HEK293 (cell line): ENCODE data around the gene DMAC2.

Experiments used
- GLI2 ChIP-seq: fragments of 450-650 bp; formaldehyde crosslinking; IDR thresholded peaks from 2 replicates; pipeline ENCODE4; 2017; ENCODE audit warnings: missing biosample characterization, missing genetic modification characterization, low read depth, borderline replicate concordance
- OSR2 ChIP-seq: fragments of 450-650 bp; formaldehyde crosslinking; IDR thresholded peaks from 2 replicates; pipeline ENCODE4 v1.5.1; 2016; ENCODE audit warnings: missing biosample characterization, missing genetic modification characterization
- PRDM1 ChIP-seq: fragments of 450-650 bp; formaldehyde crosslinking; IDR thresholded peaks from 2 replicates; pipeline ENCODE4; 2016; ENCODE audit warnings: missing biosample characterization, missing genetic modification characterization
- TCF7L2 ChIP-seq: IDR thresholded peaks from 2 replicates; pipeline ENCODE4 v1.6.1; 2011; ENCODE audit warnings: low read depth, mild to moderate bottlenecking, inconsistent platforms, low read length, moderate library complexity, borderline replicate concordance
- ZBTB20 ChIP-seq: fragments of 450-650 bp; formaldehyde crosslinking; IDR thresholded peaks from 2 replicates; pipeline ENCODE4 v1.5.1; 2016; ENCODE audit warnings: missing biosample characterization, missing genetic modification characterization
- ZBTB7A ChIP-seq: fragments of 450-650 bp; formaldehyde crosslinking; IDR thresholded peaks from 2 replicates; pipeline ENCODE4 v1.5.1; 2016; ENCODE audit warnings: low read depth, missing biosample characterization, missing genetic modification characterization
- ZFHX2 ChIP-seq: fragments of 450-650 bp; formaldehyde crosslinking; conservative IDR thresholded peaks from 2 replicates; pipeline ENCODE4 v1.5.1; 2016; ENCODE audit warnings: missing biosample characterization, missing genetic modification characterization
- ZFP37 ChIP-seq: fragments of 450-650 bp; formaldehyde crosslinking; IDR thresholded peaks from 2 replicates; pipeline ENCODE4 v1.5.1; 2016; ENCODE audit warnings: missing biosample characterization, missing genetic modification characterization
- ZIC2 ChIP-seq: fragments of 450-650 bp; formaldehyde crosslinking; IDR thresholded peaks from 2 replicates; pipeline ENCODE4 v1.5.1; 2016; ENCODE audit warnings: missing biosample characterization, missing genetic modification characterization
- ZNF10 ChIP-seq: fragments of 450-650 bp; formaldehyde crosslinking; IDR thresholded peaks from 2 replicates; pipeline ENCODE4 v1.5.1; 2017; ENCODE audit warnings: missing biosample characterization, missing genetic modification characterization
- ZNF121 ChIP-seq: fragments of 450-650 bp; formaldehyde crosslinking; IDR thresholded peaks from 2 replicates; pipeline ENCODE4 v1.5.1; 2016; ENCODE audit warnings: missing biosample characterization, missing genetic modification characterization
- ZNF138 ChIP-seq: fragments of 450-650 bp; formaldehyde crosslinking; IDR thresholded peaks from 2 replicates; pipeline ENCODE4 v1.5.1; 2016; ENCODE audit warnings: missing biosample characterization, missing genetic modification characterization, borderline replicate concordance
- ZNF140 ChIP-seq: fragments of 450-650 bp; formaldehyde crosslinking; IDR thresholded peaks from 2 replicates; pipeline ENCODE4 v1.5.1; 2016; ENCODE audit warnings: missing biosample characterization, missing genetic modification characterization
- ZNF16 ChIP-seq: fragments of 450-650 bp; formaldehyde crosslinking; IDR thresholded peaks from 2 replicates; pipeline ENCODE4 v1.5.1; 2016; ENCODE audit warnings: low read depth, missing biosample characterization, missing genetic modification characterization
- ZNF175 ChIP-seq: fragments of 450-650 bp; formaldehyde crosslinking; IDR thresholded peaks from 2 replicates; pipeline ENCODE4 v1.5.1; 2016; ENCODE audit warnings: missing biosample characterization, missing genetic modification characterization
- ZNF184 ChIP-seq: fragments of 450-650 bp; IDR thresholded peaks from 2 replicates; pipeline ENCODE4 v1.5.1; 2018; ENCODE audit warnings: missing biosample characterization, mild to moderate bottlenecking, missing genetic modification characterization
- ZNF202 ChIP-seq: fragments of 450-650 bp; formaldehyde crosslinking; IDR thresholded peaks from 2 replicates; pipeline ENCODE4 v1.5.1; 2016; ENCODE audit warnings: missing biosample characterization, missing genetic modification characterization, borderline replicate concordance
- ZNF274 ChIP-seq, 2 experiments: fragments of 200-500 bp in 1 of 2; fragments of 450-650 bp in 1 of 2; sonication (Bioruptor generic) in 1 of 2; formaldehyde crosslinking in 1 of 2; IDR thresholded peaks; 2 replicates each; pipeline versions ENCODE4 v1.5.1 to v1.6.1; 2014 to 2016; ENCODE audit warnings: borderline replicate concordance in 1 of 2, inconsistent platforms in 1 of 2, low read length in 1 of 2, missing biosample characterization in 1 of 2, missing genetic modification characterization in 1 of 2
- ZNF302 ChIP-seq: fragments of 450-650 bp; formaldehyde crosslinking; IDR thresholded peaks from 2 replicates; pipeline ENCODE4 v1.5.1; 2016; ENCODE audit warnings: missing biosample characterization, missing genetic modification characterization, low read depth
- ZNF311 ChIP-seq: fragments of 450-650 bp; formaldehyde crosslinking; IDR thresholded peaks from 2 replicates; pipeline ENCODE4 v1.5.1; 2017; ENCODE audit warnings: missing biosample characterization, missing genetic modification characterization, borderline replicate concordance
- ZNF324 ChIP-seq: fragments of 450-650 bp; formaldehyde crosslinking; IDR thresholded peaks from 2 replicates; pipeline ENCODE4 v1.5.1; 2016; ENCODE audit warnings: missing biosample characterization, missing genetic modification characterization
- ZNF350 ChIP-seq: fragments of 450-650 bp; formaldehyde crosslinking; IDR thresholded peaks from 2 replicates; pipeline ENCODE4 v1.5.0; 2017; ENCODE audit warnings: missing biosample characterization, mild to moderate bottlenecking, missing genetic modification characterization
- ZNF394 ChIP-seq: fragments of 450-650 bp; formaldehyde crosslinking; IDR thresholded peaks from 2 replicates; pipeline ENCODE4 v1.5.1; 2016; ENCODE audit warnings: missing biosample characterization, missing genetic modification characterization, mild to moderate bottlenecking, moderate library complexity, borderline replicate concordance
- ZNF416 ChIP-seq: fragments of 450-650 bp; formaldehyde crosslinking; IDR thresholded peaks from 2 replicates; pipeline ENCODE4 v1.5.1; 2016; ENCODE audit warnings: missing biosample characterization, missing genetic modification characterization
- ZNF555 ChIP-seq: fragments of 450-650 bp; formaldehyde crosslinking; conservative IDR thresholded peaks from 2 replicates; pipeline ENCODE4 v1.5.1; 2017; ENCODE audit warnings: missing biosample characterization, mild to moderate bottlenecking, missing genetic modification characterization, inconsistent platforms
- ZNF571 ChIP-seq: fragments of 450-650 bp; formaldehyde crosslinking; IDR thresholded peaks from 2 replicates; pipeline ENCODE4 v1.5.0; 2017; ENCODE audit warnings: missing biosample characterization, missing genetic modification characterization
- ZNF654 ChIP-seq: fragments of 450-650 bp; formaldehyde crosslinking; IDR thresholded peaks from 2 replicates; pipeline ENCODE4 v1.5.1; 2016; ENCODE audit warnings: low read depth, missing biosample characterization, missing genetic modification characterization
- ZNF660 ChIP-seq: fragments of 450-650 bp; IDR thresholded peaks from 2 replicates; pipeline ENCODE4 v1.5.1; 2018; ENCODE audit warnings: missing biosample characterization, mild to moderate bottlenecking, missing genetic modification characterization
- ZNF677 ChIP-seq: fragments of 450-650 bp; IDR thresholded peaks from 2 replicates; pipeline ENCODE4 v1.5.0; 2018; ENCODE audit warnings: missing biosample characterization, mild to moderate bottlenecking, missing genetic modification characterization, moderate library complexity
- ZNF785 ChIP-seq: fragments of 450-650 bp; formaldehyde crosslinking; IDR thresholded peaks from 2 replicates; pipeline ENCODE4 v1.5.1; 2016; ENCODE audit warnings: missing biosample characterization, missing genetic modification characterization
- ZNF843 ChIP-seq: fragments of 450-650 bp; formaldehyde crosslinking; IDR thresholded peaks from 2 replicates; pipeline ENCODE4 v1.5.1; 2016; ENCODE audit warnings: missing biosample characterization, missing genetic modification characterization
- TF ChIP-seq, protein P1 (sequence below): fragments of 450-650 bp; formaldehyde crosslinking; IDR thresholded peaks from 2 replicates; pipeline ENCODE4 v1.5.1; 2017; ENCODE audit warnings: missing biosample characterization, missing genetic modification characterization
- TF ChIP-seq, protein P2 (sequence below): fragments of 450-650 bp; formaldehyde crosslinking; IDR thresholded peaks from 2 replicates; pipeline ENCODE4 v1.5.1; 2016; ENCODE audit warnings: missing biosample characterization, missing genetic modification characterization
- TF ChIP-seq, protein P3 (sequence below): IDR thresholded peaks from 2 replicates; pipeline ENCODE4 v1.6.1; 2011; ENCODE audit warnings: mild to moderate bottlenecking, low read depth, low read length, borderline replicate concordance
- TF ChIP-seq, protein P4 (sequence below): fragments of 450-650 bp; formaldehyde crosslinking; IDR thresholded peaks from 2 replicates; pipeline ENCODE4 v1.5.1; 2016; ENCODE audit warnings: missing biosample characterization, missing genetic modification characterization

Gene DMAC2

DNA sequence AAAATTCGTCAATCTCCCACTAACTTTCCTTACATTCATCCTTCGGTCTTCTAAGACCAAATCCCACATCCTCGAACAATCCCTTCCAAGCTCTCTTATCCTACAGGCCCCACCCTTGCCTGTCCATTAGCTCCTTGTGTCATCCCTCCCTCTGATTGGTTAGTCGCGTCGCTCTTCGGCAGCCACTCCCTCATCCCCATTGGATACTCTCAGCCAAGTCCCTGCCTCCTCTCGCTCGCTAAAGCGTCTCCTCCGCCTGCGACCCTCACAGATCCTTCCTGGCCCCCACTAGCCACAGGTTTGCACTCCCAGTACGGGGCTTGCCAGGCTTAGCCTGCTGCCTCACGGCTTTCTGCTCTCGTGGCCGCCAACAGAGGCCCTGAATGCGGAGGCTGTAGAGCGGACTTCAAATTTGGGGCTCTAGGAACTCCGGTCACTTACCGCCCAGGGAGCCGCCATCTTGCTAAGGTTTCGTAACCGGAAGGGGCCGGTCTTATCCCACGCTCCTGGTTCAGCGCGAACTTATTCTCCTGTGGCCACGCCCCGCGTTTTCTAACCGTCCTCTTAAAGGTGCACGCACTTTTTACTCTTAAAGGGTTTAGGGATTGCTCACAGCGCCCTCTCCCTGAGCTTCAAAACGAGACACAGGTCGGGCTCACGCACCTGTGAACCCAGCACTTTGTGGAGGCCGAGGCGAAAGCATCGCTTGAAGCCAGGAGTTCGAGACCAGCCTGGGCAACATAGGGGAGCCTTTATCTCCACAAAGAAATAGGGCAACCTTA lies at the start of gene DMAC2 (continued):
- TF ChIP-seq ZNF16 (tag by site-specific recombination): no peak
- TF ChIP-seq ZNF555 (tag by site-specific recombination): no peak
- TF ChIP-seq ZNF394 (tag by site-specific recombination): peak; percentile 74; the same call in 1 of the 2 replicates
- TF ChIP-seq, protein P1, sequence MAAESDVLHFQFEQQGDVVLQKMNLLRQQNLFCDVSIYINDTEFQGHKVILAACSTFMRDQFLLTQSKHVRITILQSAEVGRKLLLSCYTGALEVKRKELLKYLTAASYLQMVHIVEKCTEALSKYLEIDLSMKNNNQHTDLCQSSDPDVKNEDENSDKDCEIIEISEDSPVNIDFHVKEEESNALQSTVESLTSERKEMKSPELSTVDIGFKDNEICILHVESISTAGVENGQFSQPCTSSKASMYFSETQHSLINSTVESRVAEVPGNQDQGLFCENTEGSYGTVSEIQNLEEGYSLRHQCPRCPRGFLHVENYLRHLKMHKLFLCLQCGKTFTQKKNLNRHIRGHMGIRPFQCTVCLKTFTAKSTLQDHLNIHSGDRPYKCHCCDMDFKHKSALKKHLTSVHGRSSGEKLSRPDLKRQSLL (tag by site-specific recombination): peak; percentile 70
- TF ChIP-seq ZNF184: no peak
- TF ChIP-seq ZBTB20 (tag by site-specific recombination): peak; percentile 43; the same call in 1 of the 2 replicates
- TF ChIP-seq OSR2 (tag by site-specific recombination): no peak
- TF ChIP-seq ZNF302 (tag by site-specific recombination): no peak
- TF ChIP-seq ZNF654 (tag by site-specific recombination): no peak
- TF ChIP-seq ZNF202 (tag by site-specific recombination): no peak
- TF ChIP-seq ZNF416 (tag by site-specific recombination): no peak
- no peak for TF ChIP-seq ZIC2 (tag by site-specific recombination)
- TF ChIP-seq ZFP37 (tag by site-specific recombination): peak; percentile 45; the same call in 1 of the 2 replicates
- peak; percentile 69; the same call in 1 of the 2 replicates for TF ChIP-seq ZNF843
- no peak for TF ChIP-seq ZNF138 (tag by site-specific recombination)
- TF ChIP-seq GLI2 (tag by site-specific recombination): no peak
- TF ChIP-seq, protein P2, sequence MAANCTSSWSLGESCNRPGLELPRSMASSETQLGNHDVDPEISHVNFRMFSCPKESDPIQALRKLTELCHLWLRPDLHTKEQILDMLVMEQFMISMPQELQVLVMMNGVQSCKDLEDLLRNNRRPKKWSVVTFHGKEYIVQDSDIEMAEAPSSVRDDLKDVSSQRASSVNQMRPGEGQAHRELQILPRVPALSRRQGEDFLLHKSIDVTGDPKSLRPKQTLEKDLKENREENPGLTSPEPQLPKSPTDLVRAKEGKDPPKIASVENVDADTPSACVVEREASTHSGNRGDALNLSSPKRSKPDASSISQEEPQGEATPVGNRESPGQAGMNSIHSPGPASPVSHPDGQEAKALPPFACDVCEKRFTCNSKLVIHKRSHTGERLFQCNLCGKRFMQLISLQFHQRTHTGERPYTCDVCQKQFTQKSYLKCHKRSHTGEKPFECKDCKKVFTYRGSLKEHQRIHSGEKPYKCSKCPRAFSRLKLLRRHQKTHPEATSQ (tag by site-specific recombination): no peak
- TF ChIP-seq ZNF140 (tag by site-specific recombination): no peak
- peak; percentile 73; the same call in 1 of the 2 replicates for TF ChIP-seq ZBTB7A
- no peak for TF ChIP-seq TCF7L2
- no peak for TF ChIP-seq ZNF785 (tag by site-specific recombination)
- TF ChIP-seq ZNF571 (tag by site-specific recombination): no peak
- no peak for TF ChIP-seq ZNF10 (tag by site-specific recombination)
- TF ChIP-seq ZNF660: peak; percentile 81
- TF ChIP-seq ZNF121: no peak
- TF ChIP-seq, protein P3, sequence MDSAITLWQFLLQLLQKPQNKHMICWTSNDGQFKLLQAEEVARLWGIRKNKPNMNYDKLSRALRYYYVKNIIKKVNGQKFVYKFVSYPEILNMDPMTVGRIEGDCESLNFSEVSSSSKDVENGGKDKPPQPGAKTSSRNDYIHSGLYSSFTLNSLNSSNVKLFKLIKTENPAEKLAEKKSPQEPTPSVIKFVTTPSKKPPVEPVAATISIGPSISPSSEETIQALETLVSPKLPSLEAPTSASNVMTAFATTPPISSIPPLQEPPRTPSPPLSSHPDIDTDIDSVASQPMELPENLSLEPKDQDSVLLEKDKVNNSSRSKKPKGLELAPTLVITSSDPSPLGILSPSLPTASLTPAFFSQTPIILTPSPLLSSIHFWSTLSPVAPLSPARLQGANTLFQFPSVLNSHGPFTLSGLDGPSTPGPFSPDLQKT: no peak; the same call in 1 of the 2 replicates
- TF ChIP-seq ZFHX2 (tag by site-specific recombination): peak; percentile 63
- no peak for TF ChIP-seq ZNF677 (tag by site-specific recombination)
- no peak for TF ChIP-seq ZNF175
- TF ChIP-seq, protein P4, sequence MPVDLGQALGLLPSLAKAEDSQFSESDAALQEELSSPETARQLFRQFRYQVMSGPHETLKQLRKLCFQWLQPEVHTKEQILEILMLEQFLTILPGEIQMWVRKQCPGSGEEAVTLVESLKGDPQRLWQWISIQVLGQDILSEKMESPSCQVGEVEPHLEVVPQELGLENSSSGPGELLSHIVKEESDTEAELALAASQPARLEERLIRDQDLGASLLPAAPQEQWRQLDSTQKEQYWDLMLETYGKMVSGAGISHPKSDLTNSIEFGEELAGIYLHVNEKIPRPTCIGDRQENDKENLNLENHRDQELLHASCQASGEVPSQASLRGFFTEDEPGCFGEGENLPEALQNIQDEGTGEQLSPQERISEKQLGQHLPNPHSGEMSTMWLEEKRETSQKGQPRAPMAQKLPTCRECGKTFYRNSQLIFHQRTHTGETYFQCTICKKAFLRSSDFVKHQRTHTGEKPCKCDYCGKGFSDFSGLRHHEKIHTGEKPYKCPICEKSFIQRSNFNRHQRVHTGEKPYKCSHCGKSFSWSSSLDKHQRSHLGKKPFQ: no peak
- no peak for TF ChIP-seq ZNF350
- TF ChIP-seq ZNF274 (IDR thresholded peaks at IDR 0.05; ENCODE audit: low read length): no peak
- TF ChIP-seq ZNF274 (tag by site-specific recombination; IDR thresholded peaks at IDR 0.05; ENCODE audit: borderline replicate concordance): no peak
- no peak for TF ChIP-seq ZNF311
- TF ChIP-seq ZNF324 (tag by site-specific recombination): peak; percentile 92
- no peak for TF ChIP-seq PRDM1 (tag by site-specific recombination)
